Measurements from ENCODE around the gene ZNF236. TPM values are rescaled to one million over a fixed set of nuclear protein-coding genes. Genes with fewer than 3 reads are reported as not detected.

ZNF236 gene
- total and polyA plus RNA-seq, 10 of the 15 experiments (the other 5 are each of a cell fraction or from before 2014, with no cell fraction given): 1.0 to 14.4 (median 5.9) TPM

DNA sequence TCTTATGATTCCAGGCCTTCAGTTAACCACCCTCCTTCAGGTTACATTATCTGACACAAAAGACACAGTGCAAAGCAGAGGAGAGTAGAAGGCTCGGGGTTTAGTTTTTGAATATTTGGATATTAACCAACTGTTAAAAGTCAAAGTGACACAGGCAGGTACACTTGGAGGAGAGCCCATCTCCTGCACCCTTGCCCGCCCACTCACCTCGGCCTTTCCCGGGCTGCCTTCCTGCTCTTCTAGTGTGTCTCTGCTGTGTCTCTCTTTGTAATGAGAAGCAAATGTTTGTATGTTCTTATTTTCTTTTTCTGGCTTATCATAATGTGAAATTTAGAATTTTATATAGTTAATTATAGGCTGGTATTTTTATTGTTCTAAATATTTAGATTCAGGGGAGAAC, 35.1 kb downstream of the ZNF236 start:
- ATAC-seq: no peak
- Histone ChIP-seq H3K4me3 (no peak overlapping the region), H3K27ac (ENCODE audit: control insufficient read depth, insufficient read depth) (no peak overlapping the region), H3K79me2 (ENCODE audit: control insufficient read depth, insufficient read depth, low read length) (no peaks in the 10 kb centered on the region), H3K36me3 (ENCODE audit: control insufficient read depth in 2 of 2, insufficient read depth in 2 of 2, low read length in 1 of 2) (peaks cover 2 to 13% of the 10 kb centered on the region in 2 experiments; a peak in 3 of 4 replicates), H2AFZ (ENCODE audit: control insufficient read depth, low read depth, low read length) (no peak overlapping the region), H3K4me1 (ENCODE audit: control insufficient read depth, insufficient read depth, low read length) (peaks cover 5% of the 10 kb centered on the region), H3K9me3 (replicated peaks; ENCODE audit: control insufficient read depth, insufficient read depth, low read length) (no peaks in the 10 kb centered on the region), H4K20me1 (ENCODE audit: control insufficient read depth, insufficient read depth) (no peaks in the 10 kb centered on the region), H3K9ac (ENCODE audit: control insufficient read depth, insufficient read depth, low read length) (no peak overlapping the region), H3K27me3 (replicated peaks in 1 of 2; ENCODE audit: control insufficient read depth in 2 of 2, insufficient read depth in 2 of 2, low read length in 1 of 2) (no peaks in the 10 kb centered on the region), H3K4me2 (ENCODE audit: control insufficient read depth, insufficient read depth) (no peak overlapping the region)
- ChIA-PET CTCF (no interaction called here), RAD21 (ENCODE audit: unreplicated experiment) (no interaction called here), POLR2A (no interaction called here), SMC1A (ENCODE audit: uncharacterized antibody, unreplicated experiment) (no interaction called here)
- TF ChIP-seq PAX8 (IDR thresholded peaks at IDR 0.05) (no peak), CREM (IDR thresholded peaks at IDR 0.05; ENCODE audit: low read depth) (no peak), MXI1 (IDR thresholded peaks at IDR 0.05; ENCODE audit: low read depth, low read length) (no peak), CHD1 (IDR thresholded peaks at IDR 0.05; ENCODE audit: low read depth, low read length) (no peak), MEF2A (IDR thresholded peaks at IDR 0.05; ENCODE audit: insufficient read depth, low read depth, low read length) (no peak), CHD4 (IDR thresholded peaks at IDR 0.05) (no peak), BRCA1 (IDR thresholded peaks at IDR 0.05; ENCODE audit: low read depth, low read length) (no peak), CHD2 (IDR thresholded peaks at IDR 0.05; ENCODE audit: borderline replicate concordance, low read depth, low read length) (no peak), NFXL1 (IDR thresholded peaks at IDR 0.05; ENCODE audit: borderline replicate concordance) (no peak)
- TF ChIP-seq, protein P1, sequence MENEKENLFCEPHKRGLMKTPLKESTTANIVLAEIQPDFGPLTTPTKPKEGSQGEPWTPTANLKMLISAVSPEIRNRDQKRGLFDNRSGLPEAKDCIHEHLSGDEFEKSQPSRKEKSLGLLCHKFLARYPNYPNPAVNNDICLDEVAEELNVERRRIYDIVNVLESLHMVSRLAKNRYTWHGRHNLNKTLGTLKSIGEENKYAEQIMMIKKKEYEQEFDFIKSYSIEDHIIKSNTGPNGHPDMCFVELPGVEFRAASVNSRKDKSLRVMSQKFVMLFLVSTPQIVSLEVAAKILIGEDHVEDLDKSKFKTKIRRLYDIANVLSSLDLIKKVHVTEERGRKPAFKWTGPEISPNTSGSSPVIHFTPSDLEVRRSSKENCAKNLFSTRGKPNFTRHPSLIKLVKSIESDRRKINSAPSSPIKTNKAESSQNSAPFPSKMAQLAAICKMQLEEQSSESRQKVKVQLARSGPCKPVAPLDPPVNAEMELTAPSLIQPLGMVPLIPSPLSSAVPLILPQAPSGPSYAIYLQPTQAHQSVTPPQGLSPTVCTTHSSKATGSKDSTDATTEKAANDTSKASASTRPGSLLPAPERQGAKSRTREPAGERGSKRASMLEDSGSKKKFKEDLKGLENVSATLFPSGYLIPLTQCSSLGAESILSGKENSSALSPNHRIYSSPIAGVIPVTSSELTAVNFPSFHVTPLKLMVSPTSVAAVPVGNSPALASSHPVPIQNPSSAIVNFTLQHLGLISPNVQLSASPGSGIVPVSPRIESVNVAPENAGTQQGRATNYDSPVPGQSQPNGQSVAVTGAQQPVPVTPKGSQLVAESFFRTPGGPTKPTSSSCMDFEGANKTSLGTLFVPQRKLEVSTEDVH (IDR thresholded peaks at IDR 0.05; ENCODE audit: low read depth, partially characterized antibody): no peak
- TF ChIP-seq, protein P2, sequence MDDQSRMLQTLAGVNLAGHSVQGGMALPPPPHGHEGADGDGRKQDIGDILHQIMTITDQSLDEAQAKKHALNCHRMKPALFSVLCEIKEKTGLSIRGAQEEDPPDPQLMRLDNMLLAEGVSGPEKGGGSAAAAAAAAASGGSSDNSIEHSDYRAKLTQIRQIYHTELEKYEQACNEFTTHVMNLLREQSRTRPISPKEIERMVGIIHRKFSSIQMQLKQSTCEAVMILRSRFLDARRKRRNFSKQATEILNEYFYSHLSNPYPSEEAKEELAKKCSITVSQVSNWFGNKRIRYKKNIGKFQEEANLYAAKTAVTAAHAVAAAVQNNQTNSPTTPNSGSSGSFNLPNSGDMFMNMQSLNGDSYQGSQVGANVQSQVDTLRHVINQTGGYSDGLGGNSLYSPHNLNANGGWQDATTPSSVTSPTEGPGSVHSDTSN (IDR thresholded peaks at IDR 0.05; ENCODE audit: insufficient replicate concordance, low read depth, low read length): no peak
- TF ChIP-seq, protein P3, sequence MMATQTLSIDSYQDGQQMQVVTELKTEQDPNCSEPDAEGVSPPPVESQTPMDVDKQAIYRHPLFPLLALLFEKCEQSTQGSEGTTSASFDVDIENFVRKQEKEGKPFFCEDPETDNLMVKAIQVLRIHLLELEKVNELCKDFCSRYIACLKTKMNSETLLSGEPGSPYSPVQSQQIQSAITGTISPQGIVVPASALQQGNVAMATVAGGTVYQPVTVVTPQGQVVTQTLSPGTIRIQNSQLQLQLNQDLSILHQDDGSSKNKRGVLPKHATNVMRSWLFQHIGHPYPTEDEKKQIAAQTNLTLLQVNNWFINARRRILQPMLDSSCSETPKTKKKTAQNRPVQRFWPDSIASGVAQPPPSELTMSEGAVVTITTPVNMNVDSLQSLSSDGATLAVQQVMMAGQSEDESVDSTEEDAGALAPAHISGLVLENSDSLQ (IDR thresholded peaks at IDR 0.05): no peak
- TF ChIP-seq, protein P4, sequence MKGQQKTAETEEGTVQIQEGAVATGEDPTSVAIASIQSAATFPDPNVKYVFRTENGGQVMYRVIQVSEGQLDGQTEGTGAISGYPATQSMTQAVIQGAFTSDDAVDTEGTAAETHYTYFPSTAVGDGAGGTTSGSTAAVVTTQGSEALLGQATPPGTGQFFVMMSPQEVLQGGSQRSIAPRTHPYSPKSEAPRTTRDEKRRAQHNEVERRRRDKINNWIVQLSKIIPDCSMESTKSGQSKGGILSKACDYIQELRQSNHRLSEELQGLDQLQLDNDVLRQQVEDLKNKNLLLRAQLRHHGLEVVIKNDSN (IDR thresholded peaks at IDR 0.05; ENCODE audit: borderline replicate concordance, extremely low read length, insufficient read depth, low read depth, low read length): no peak
- DNase-seq (ENCODE audit: low read depth, low spot score): no peak
- intact Hi-C loops (cut with micrococcal nuclease; ENCODE audit: unreplicated experiment) (no loop called here), in situ Hi-C loops (cut with MboI) (no loop called here)
- BruUV-seq (replicated peaks): no TSS peak
- no peak for FAIRE-seq
- WGBS (ENCODE audit: insufficient coverage, insufficient replicate concordance, low lambda C conversion rate, missing lambda C conversion rate): 97% methylated on average over 4 of the region's 4 CpGs
